PFSK-1 (cell line): ENCODE data around the gene ATRAID.

ENCODE experiments used
- FOXP2 ChIP-seq: optimal IDR thresholded peaks from 2 replicates; pipeline ENCODE3; 2011; ENCODE audit warnings: borderline replicate concordance, control low read depth, inconsistent platforms; ENCODE audit not compliant: insufficient read depth; ENCODE audit errors: extremely low read length, extremely low read depth
- POLR2AphosphoS5 ChIP-seq: IDR thresholded peaks from 2 replicates; pipeline ENCODE4 v1.6.1; 2012; ENCODE audit warnings: low read depth, mild to moderate bottlenecking, control low read depth, low read length, moderate library complexity
- SIN3A ChIP-seq: IDR thresholded peaks from 2 replicates; pipeline ENCODE4 v1.6.1; 2012; ENCODE audit warnings: mild to moderate bottlenecking, low read length, moderate library complexity, borderline replicate concordance; ENCODE audit not compliant: insufficient read depth
- TAF1 ChIP-seq: IDR thresholded peaks from 2 replicates; pipeline ENCODE4 v1.6.1; 2012; ENCODE audit warnings: low read length, control low read depth, borderline replicate concordance; ENCODE audit not compliant: insufficient read depth
- TF ChIP-seq, protein P1 (sequence below), 2 experiments: IDR thresholded peaks; 2 replicates each; pipeline versions ENCODE4 v1.6.1 to v1.8.0; 2011 to 2012; ENCODE audit warnings: low read depth in 2 of 2, low read length in 2 of 2, control low read depth in 1 of 2, inconsistent platforms in 1 of 2, mild to moderate bottlenecking in 1 of 2, moderate library complexity in 1 of 2; ENCODE audit not compliant: insufficient read depth in 1 of 2

DNA sequence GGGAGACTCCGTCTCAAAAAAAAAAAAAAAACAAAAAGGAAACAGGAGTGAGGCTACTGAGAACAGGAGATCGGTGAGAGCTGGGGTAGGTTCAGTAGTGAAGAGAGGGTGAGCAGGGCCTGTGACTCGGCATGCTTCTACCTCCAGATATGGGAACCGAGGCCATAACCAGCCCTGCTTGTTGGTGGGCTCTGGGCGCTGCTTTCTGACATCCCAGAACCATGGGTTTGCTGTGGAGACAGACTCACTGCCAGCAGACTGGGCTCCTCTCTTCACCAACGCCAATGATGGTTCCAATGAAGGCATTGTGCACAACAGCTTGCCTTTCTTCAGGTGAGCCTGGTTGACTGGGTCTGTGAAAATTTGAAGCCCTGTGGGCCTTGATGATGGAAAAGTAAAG is 11.6 kb downstream of the ATRAID start:
- TF ChIP-seq POLR2AphosphoS5, result no peak
- TF ChIP-seq TAF1, result no peak
- no peak for TF ChIP-seq SIN3A
- TF ChIP-seq, protein P1, sequence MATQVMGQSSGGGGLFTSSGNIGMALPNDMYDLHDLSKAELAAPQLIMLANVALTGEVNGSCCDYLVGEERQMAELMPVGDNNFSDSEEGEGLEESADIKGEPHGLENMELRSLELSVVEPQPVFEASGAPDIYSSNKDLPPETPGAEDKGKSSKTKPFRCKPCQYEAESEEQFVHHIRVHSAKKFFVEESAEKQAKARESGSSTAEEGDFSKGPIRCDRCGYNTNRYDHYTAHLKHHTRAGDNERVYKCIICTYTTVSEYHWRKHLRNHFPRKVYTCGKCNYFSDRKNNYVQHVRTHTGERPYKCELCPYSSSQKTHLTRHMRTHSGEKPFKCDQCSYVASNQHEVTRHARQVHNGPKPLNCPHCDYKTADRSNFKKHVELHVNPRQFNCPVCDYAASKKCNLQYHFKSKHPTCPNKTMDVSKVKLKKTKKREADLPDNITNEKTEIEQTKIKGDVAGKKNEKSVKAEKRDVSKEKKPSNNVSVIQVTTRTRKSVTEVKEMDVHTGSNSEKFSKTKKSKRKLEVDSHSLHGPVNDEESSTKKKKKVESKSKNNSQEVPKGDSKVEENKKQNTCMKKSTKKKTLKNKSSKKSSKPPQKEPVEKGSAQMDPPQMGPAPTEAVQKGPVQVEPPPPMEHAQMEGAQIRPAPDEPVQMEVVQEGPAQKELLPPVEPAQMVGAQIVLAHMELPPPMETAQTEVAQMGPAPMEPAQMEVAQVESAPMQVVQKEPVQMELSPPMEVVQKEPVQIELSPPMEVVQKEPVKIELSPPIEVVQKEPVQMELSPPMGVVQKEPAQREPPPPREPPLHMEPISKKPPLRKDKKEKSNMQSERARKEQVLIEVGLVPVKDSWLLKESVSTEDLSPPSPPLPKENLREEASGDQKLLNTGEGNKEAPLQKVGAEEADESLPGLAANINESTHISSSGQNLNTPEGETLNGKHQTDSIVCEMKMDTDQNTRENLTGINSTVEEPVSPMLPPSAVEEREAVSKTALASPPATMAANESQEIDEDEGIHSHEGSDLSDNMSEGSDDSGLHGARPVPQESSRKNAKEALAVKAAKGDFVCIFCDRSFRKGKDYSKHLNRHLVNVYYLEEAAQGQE (IDR thresholded peaks at IDR 0.05; ENCODE audit: insufficient read depth in 1 of 2, low read depth in 2 of 2, low read length in 2 of 2), result no peak
- TF ChIP-seq FOXP2, result no peak
